Activated CD4-positive, alpha-beta T cell treated with anti-CD3 and anti-CD28 coated beads, Interleukin-2, amount 50 U/mL, for 48 hours (primary cell): ENCODE results near the gene TFF1.
"Not testable (repeated sequence)": the region's sequence is repeated elsewhere in the genome, so short reads cannot be mapped to it uniquely, and the experiment has no call there.

Experiments
- DNase-seq, 2 experiments: peaks; one replicate each; pipeline ENCODE4 v3.0.0-alpha.2; 2020

The TFF1 gene

DNA sequence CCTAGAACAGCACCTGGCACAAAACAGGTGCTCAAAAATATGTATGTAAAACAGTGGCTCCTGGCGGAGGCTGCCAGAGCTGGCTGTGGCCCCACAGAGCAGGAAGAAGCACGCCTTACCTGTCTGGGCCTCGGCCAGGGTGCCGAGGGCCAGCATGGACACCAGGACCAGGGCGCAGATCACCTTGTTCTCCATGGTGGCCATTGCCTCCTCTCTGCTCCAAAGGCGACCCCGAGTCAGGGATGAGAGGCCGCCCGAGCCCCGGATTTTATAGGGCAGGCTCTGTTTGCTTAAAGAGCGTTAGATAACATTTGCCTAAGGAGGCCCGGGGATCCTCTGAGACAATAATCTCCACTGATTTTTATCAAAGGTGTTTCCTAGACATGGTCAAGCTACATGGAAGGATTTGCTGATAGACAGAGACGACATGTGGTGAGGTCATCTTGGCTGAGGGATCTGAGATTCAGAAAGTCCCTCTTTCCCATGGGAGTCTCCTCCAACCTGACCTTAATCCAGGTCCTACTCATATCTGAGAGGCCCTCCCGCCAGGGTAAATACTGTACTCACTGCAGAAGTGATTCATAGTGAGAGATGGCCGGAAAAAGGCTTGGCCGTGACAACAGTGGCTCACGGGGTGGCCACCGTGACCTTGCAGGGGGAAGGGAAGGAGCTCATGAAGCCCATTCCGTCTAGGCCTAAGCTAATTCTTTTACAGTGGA, at the start of gene TFF1:
TFF1 (minus strand) TSS at position 244 of the 719 bp plus-strand sequence; CDS start at position 204, 40 bp downstream.
- no peak for DNase-seq

DNA sequence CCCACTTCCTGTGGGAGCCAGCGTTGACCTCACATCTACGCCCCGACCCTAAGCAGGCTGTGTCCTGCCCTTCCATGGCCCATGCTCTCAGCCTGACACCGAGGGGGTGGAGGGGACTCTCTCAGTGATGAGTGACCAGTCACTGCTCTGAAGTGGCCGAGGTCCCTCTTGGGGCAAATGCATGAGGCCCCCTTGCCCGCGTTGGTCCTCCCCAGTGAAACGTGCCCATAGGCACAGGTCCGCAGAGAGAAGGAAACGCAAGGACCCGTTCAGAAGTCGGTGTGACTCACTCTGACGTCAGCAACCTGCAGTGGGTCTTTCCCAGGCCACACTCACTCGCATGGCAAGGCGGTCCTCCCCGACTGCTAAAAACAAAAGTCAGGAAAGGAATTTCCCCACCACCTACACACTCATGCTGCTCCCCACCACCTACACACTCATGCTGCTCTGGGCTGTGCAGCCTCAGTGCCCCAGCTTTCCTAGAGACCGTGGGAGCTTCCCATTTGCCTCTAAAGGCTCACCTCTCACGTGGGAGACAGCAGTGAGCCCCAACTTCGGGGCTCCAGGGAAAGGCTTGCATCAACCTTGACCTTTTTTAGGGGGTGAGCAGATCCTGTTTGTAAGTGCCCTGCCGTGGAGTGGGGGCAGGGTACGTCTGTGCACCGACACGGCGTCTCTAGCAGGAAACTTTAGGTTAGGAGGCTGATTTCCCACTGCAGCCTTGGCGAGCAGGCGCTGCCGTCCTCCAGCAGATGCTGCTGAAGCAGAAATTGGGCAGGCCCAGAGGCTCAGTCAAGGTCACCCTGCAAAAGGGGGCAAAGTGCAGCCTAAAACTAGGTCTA, 48.8 kb upstream of the TFF1 start:
- DNase-seq = peak; percentile 96 to 98

GRCh38 chr21:42414553-42414927, 48.2 kb upstream of the TFF1 start:
- no peak for DNase-seq

- DNase-seq = no peak
Measured at GRCh38 chr21:42414066-42414465, 47.7 kb upstream of the TFF1 start.

GRCh38 chr21:42413500-42413899, 47.2 kb upstream of the TFF1 start:
- DNase-seq = peak; percentile 74 to 82

- no peak for DNase-seq
Measured at GRCh38 chr21:42413093-42413492, 46.8 kb upstream of the TFF1 start.

DNA sequence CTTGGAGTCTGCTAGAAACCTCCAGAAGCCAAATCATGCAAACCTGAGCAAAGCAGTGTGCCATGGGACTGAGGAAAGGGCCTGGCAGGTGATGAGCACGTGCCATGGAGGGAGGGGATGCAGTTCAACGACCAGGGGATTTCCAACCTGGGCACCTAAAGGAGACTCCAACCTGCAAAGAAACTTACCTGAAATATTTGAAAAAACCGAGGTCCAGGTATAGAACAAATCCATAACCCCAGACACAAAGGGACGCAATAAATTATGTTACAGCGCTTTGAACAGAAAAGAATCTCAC, 46.2 kb upstream of the TFF1 start:
- no peak for DNase-seq

- DNase-seq = no peak
Measured at GRCh38 chr21:42411891-42412635, 45.7 kb upstream of the TFF1 start.

DNA sequence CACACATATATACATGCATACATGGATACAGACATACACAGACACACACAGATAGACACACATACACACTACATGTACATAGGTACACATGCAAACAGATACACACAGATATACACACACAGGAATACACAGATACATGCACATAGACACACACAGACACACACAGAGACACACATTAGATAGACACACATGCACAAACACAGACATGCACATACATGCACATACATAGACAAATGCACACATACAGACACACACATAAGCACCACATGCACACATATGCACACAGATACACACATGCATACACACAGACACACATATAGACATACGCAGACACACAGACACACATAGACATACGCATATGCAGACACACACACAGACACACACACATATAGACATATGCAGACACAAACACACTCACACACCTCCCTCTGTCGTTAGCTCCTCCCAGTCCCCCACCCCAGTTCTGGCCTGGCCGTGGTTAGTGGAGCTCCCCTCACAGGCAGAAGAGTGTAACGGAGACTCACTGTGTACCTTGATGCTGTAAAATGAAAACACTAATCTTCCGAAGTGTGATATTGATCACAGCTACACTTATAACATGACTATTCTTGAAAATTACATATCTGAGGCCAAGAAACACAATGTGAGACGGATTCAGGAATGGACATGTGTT, 45.0 kb upstream of the TFF1 start:
- peak; percentile 59 to 74 for DNase-seq

GRCh38 chr21:42409366-42409765, 43.0 kb upstream of the TFF1 start:
- no peak for DNase-seq

DNA sequence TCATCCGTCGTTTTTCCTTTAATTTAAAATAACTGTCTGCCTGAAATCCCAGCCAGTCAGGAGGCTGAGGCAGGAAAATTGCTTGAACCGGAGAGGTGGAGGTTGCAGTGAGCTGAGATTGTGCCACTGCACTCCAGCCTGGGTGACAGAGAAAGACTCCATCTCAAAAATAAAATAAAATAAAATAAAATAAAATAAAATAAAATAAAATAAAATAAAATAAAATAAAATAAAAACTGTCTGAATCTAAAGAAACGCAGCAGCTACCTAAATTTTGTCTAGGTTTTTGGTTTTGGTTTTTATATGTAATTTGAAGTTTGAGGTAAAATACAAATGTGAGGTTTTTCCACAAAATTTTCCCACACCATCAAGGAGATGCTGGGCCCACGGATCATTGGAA, 42.4 kb upstream of the TFF1 start:
- not testable (repeated sequence) for DNase-seq

- no peak for DNase-seq
Measured at GRCh38 chr21:42407476-42407875, 41.1 kb upstream of the TFF1 start.

- DNase-seq = no peak
Measured at GRCh38 chr21:42406866-42407265, 40.5 kb upstream of the TFF1 start.

- DNase-seq = peak; percentile 67 to 79
Measured at GRCh38 chr21:42406201-42406621, 39.9 kb upstream of the TFF1 start.

DNA sequence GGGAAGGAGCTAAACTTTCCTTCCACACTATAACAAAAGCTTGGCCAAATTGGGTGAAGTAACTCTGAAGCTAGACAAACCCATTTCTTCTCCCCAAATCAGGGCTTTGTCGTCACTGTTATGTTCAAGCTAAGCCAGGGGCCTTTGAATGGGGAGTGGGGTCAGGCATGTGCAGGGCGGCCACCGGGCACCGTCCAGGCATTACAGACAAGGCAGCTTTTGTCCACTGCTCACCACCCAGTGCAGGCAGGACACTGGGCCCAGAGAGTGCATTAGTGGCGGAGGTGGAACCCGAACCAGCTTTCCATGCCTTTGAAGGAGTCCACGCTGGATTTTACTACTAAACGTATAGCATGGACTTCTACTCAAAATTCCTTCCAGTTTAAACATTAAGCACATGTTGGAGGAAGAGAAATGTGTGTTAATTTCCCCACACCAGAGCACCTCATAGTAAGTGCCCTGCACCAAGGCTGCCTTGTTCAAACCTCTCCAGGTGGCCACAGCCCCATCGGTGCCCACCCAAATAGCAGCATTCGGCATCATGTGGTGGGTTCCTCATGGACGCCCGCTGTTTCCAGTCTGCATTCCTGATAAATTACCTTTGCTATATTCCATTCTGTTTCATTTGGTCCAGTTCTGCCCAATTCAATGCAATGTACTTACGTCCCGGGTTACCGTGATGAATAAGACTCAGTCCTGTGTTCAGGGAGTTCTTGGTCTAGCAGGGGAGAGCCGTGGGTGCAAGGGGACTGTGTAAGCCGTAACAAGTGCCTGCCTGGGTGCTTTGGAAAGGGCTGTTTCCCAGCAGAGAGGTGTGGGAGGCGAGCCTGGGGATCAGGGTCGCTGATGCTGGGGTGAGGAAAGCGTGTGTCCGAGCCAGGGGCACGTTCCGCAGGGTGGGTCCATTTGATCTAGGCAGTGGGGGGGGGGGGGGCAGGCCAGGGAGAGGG, 39.0 kb upstream of the TFF1 start:
- peak; percentile 48 to 54 for DNase-seq

- peak; percentile 36 to 55 for DNase-seq
Measured at GRCh38 chr21:42404539-42404938, 38.2 kb upstream of the TFF1 start.

DNA sequence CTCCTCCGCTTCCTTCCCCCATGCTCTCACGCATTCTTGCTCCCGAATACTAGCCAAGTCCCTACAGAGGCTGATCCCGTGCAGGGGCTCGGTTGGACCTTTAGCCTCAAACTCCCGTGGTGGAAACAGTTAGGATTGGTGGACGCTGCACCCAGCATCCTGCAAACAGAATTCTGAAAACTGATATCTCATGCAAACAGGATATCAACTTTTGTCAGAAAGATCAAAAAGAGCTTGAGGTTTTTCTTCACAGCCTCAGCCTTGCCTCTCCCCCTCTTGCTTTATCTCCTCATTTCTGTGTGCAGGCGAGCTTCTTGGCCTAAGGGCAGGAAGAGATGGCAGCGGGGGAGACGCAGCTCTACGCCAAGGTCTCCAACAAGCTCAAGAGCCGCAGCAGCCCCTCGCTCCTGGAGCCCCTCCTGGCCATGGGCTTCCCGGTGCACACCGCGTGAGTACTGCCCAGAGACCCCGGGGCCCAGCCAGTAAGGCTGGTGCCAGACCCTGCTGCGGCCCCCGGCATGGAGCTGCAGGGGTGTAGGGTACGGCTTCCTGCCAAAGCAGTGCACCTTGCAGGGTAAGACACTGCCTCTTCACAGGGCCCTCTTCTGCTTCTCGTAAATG, 37.4 kb upstream of the TFF1 start, which contains the start of gene UBASH3A:
UBASH3A (plus strand) TSS at position 292 of the 621 bp plus-strand sequence; CDS start at position 336, 44 bp downstream.
- DNase-seq = peak in 1 of 2 experiments; percentile 43

- no peak for DNase-seq
Measured at GRCh38 chr21:42401820-42402251, 35.5 kb upstream of the TFF1 start.

- DNase-seq = no peak
Measured at GRCh38 chr21:42401154-42401553, 34.8 kb upstream of the TFF1 start.

DNA sequence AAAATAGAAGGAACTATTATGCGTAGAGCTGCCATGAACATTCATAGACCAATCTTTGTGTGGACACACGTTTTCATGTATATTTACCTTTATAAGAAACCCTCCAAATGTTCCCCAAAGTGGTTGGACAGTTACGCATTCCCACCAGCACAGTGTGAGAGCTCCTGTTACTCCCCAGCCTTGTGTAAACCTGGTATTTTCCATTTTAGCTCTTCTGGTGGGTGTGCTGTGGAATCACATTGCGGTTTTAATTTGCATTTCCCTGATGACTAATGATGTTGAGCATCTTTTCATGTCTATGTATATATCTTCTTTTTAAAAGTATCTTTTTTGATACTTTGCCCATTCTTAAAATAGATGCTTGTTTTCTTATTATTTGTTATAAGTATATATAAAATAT, 34.2 kb upstream of the TFF1 start:
- no peak for DNase-seq

DNA sequence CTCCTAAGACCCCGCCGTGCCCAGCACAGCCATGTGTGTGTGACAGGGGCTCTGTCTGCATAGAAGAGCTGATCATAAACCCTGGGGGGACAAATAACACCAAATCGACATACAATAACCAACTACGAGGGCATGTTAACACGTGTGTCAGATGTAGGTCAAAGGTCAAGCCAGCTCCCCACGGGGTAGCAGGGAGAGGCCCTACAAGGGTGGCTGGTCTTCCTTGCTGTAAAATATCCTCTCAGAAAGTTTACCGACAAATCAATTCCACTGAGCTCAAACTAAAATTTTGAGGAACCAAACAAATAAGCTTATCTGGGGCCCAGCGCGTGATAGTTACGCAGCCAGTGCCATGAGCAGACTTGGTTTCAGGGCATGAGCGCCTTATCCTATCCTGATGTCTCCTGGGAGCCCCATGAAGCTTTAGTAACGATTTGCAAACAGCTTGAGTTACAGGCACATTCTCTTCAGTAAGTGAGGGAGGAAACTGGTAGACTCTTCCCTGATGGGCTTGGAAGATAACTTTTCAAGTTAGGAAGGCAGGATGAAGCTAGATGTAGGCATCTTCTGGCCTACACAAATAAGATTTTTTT, 32.2 kb upstream of the TFF1 start:
- no peak for DNase-seq
